Uterus (tissue), 4 donors: ENCODE results near the gene HOOK2. TPM values are rescaled to one million over a fixed set of nuclear protein-coding genes. Genes with fewer than 3 reads are reported as not detected.

ENCODE experiments used
- DNase-seq, 2 donors: peaks; one replicate each; pipeline ENCODE4 v3.0.0-alpha.2; 2019 to 2020
- H3K27ac ChIP-seq, 2 donors: fragments of 200-600 bp; sonication (generic); 1 replicate in 1 of 2; 2 replicates in 1 of 2; pipeline ENCODE4 v1.5.1; 2016 to 2018
- H3K27me3 ChIP-seq, 2 donors: fragments of 200-600 bp; sonication (generic); one replicate each; pipeline ENCODE4 v1.5.1; 2018 to 2019; ENCODE audit warnings: control low read depth in 1 of 2
- H3K36me3 ChIP-seq, 2 donors: fragments of 200-600 bp; sonication (generic); one replicate each; pipeline ENCODE4 v1.5.1; 2019; ENCODE audit warnings: control low read depth in 1 of 2
- H3K4me1 ChIP-seq, 2 donors: fragments of 200-600 bp; sonication (generic); one replicate each; pipeline ENCODE4 v1.5.1; 2018 to 2019; ENCODE audit warnings: control low read depth in 1 of 2
- H3K4me3 ChIP-seq, 2 donors: fragments of 200-600 bp; sonication (generic); 1 replicate in 1 of 2; 2 replicates in 1 of 2; pipeline ENCODE4 v1.5.1; 2018 to 2019; ENCODE audit warnings: mild to moderate bottlenecking in 1 of 2
- H3K9me3 ChIP-seq, 2 donors: fragments of 200-600 bp; sonication (generic); one replicate each; pipeline ENCODE4 v1.5.1; 2019; ENCODE audit warnings: control low read depth in 1 of 2
- CTCF ChIP-seq, 4 experiments: fragments of 200-600 bp in 2 of 4; fragments of 450-650 bp in 2 of 4; sonication (generic) in 2 of 4; IDR thresholded peaks; one replicate each; pipeline ENCODE4 v1.5.1; 2016 to 2019; ENCODE audit warnings: antibody characterized with exemption in 4 of 4, mild to moderate bottlenecking in 2 of 4, moderate library complexity in 1 of 4
- POLR2A ChIP-seq, 2 donors: fragments of 450-650 bp; IDR thresholded peaks; one replicate each; pipeline ENCODE4 v1.6.1; 2016; ENCODE audit warnings: antibody characterized with exemption in 2 of 2, mild to moderate bottlenecking in 1 of 2, moderate library complexity in 1 of 2
- intact Hi-C: fragments of 100-400 bp; cut with DNase I; formaldehyde crosslinking; loops from one replicate; pipeline ENCODE4 v1.15.1; 2023; ENCODE audit warnings: low total_unique reads
- total RNA-seq, 4 donors: library from RNA; depleted of rRNA in 3 of 4; stranded (reverse); fragments of >200 nt in 3 of 4; gene quantifications; one replicate each; pipeline versions ENCODE4 v1.1.0 to v1.2.4, GENCODE V29; 2014 to 2023
- donor health status: DM: yes; HTN: yes; CAD: no.

The HOOK2 gene
- total RNA-seq, 4 donors from 2014 or later = 0.59 to 37.5 (median 14.0) TPM

GRCh38 chr19:12779162-12779993, 4.0 kb upstream of the HOOK2 start:
- Histone ChIP-seq H3K27ac (peak overlapping the region; percentile 88 to 89), H3K36me3 (no peaks in the 10 kb centered on the region), H3K9me3 (no peaks in the 10 kb centered on the region), H3K4me1 (peaks cover 0 to 19% of the 10 kb centered on the region in 2 donors), H3K4me3 (peak overlapping the region in 1 of 2 donors; percentile 48), H3K27me3 (no peaks in the 10 kb centered on the region)
- TF ChIP-seq POLR2A (IDR thresholded peaks at IDR 0.05) (peak in 1 of 2 donors; percentile 9), CTCF (IDR thresholded peaks at IDR 0.05) (no peak)
- DNase-seq = peak; percentile 69 to 75
- intact Hi-C loops = no loop called here

GRCh38 chr19:12778905-12779161, 3.5 kb upstream of the HOOK2 start:
- intact Hi-C loops = no loop called here
- peak overlapping the region; percentile 43 to 48 for H3K4me3 ChIP-seq
- H3K27ac ChIP-seq = peak overlapping the region; percentile 88 to 89
- no peak for DNase-seq
- TF ChIP-seq CTCF (IDR thresholded peaks at IDR 0.05) = no peak
- peak in 1 of 2 donors; percentile 6 for TF ChIP-seq POLR2A (IDR thresholded peaks at IDR 0.05)
- H3K36me3 ChIP-seq = no peaks in the 10 kb centered on the region
- no peaks in the 10 kb centered on the region for H3K27me3 ChIP-seq
- no peaks in the 10 kb centered on the region for H3K9me3 ChIP-seq
- peaks cover 0 to 18% of the 10 kb centered on the region in 2 donors for H3K4me1 ChIP-seq

GRCh38 chr19:12778017-12778904, 2.9 kb upstream of the HOOK2 start:
- DNase-seq = peak; percentile 72 to 76
- peaks cover 0 to 12% of the 10 kb centered on the region in 2 donors for H3K4me1 ChIP-seq

GRCh38 chr19:12777217-12778016, 2.1 kb upstream of the HOOK2 start:
- peaks cover 0 to 11% of the 10 kb centered on the region in 2 donors for H3K4me1 ChIP-seq

More at GRCh38 chr19:12778017-12778904, 2.9 kb upstream of the HOOK2 start:
- peak overlapping the region; percentile 43 to 48 for H3K4me3 ChIP-seq
- intact Hi-C loops = no loop called here
- no peaks in the 10 kb centered on the region for H3K36me3 ChIP-seq
- TF ChIP-seq CTCF (IDR thresholded peaks at IDR 0.05) (no peak), POLR2A (IDR thresholded peaks at IDR 0.05) (peak in 1 of 2 donors; percentile 31)
- H3K9me3 ChIP-seq = no peaks in the 10 kb centered on the region
- H3K27ac ChIP-seq = peak overlapping the region; percentile 88 to 89
- no peaks in the 10 kb centered on the region for H3K27me3 ChIP-seq

More at GRCh38 chr19:12777217-12778016, 2.1 kb upstream of the HOOK2 start:
- TF ChIP-seq CTCF (IDR thresholded peaks at IDR 0.05) (peak; percentile 96 to 98 (median 97)), POLR2A (IDR thresholded peaks at IDR 0.05) (peak in 1 of 2 donors; percentile 38)
- no peaks in the 10 kb centered on the region for H3K9me3 ChIP-seq
- no peaks in the 10 kb centered on the region for H3K27me3 ChIP-seq
- intact Hi-C loops = loop anchor here (2.0 kb wide), 1 partner anchor 15 kb away; no protein-coding TSS in a partner anchor
- H3K36me3 ChIP-seq = no peaks in the 10 kb centered on the region
- H3K4me3 ChIP-seq = peak overlapping the region; percentile 43 to 48
- peak overlapping the region; percentile 88 to 89 for H3K27ac ChIP-seq
- DNase-seq = peak; percentile 75 to 83
